Fibroblast of the aortic adventitia (primary cell): ENCODE results near the gene LIMS1. TPM values are rescaled to one million over a fixed set of nuclear protein-coding genes. Genes with fewer than 3 reads are reported as not detected.

ENCODE experiments used
- DNase-seq: peaks from one replicate; pipeline ENCODE4 v3.0.0-alpha.2; 2010; ENCODE audit warnings: low read depth
- H3K4me3 ChIP-seq: 2 replicates; pipeline ENCODE4 v1.5.1; 2011; ENCODE audit warnings: low read depth, mild to moderate bottlenecking, control low read depth, low read length, moderate library complexity
- CTCF ChIP-seq: IDR thresholded peaks from 2 replicates; pipeline ENCODE4 v1.5.1; 2011; ENCODE audit warnings: mild to moderate bottlenecking, low read length, control low read depth, inconsistent platforms; ENCODE audit not compliant: insufficient read depth
- total RNA-seq: library from RNA; depleted of rRNA; stranded (reverse); fragments of >200 nt; gene quantifications from 2 replicates; pipeline ENCODE4 v1.2.3, GENCODE V29; 2012; ENCODE audit warnings: low replicate concordance

The LIMS1 gene
- total RNA-seq, 1 donor, result 91.2 TPM

- no peak for TF ChIP-seq CTCF
- no peak overlapping the region for H3K4me3 ChIP-seq
- no peak for DNase-seq
Measured at GRCh38 chr2:108531674-108532055, 2.6 kb upstream of the LIMS1 start.

GRCh38 chr2:108534584-108535356 is 500 bp downstream of the LIMS1 start:
- no peak for TF ChIP-seq CTCF
- peak overlapping the region; percentile 80 for H3K4me3 ChIP-seq
- DNase-seq, result peak; percentile 60

- no peak for DNase-seq
- H3K4me3 ChIP-seq, result peak overlapping the region; percentile 80
- TF ChIP-seq CTCF, result no peak
Measured at GRCh38 chr2:108535357-108535631, 1.0 kb downstream of the LIMS1 start.

GRCh38 chr2:108536133-108536780 is 2.0 kb downstream of the LIMS1 start:
- no peak for TF ChIP-seq CTCF
- H3K4me3 ChIP-seq, result peak overlapping the region; percentile 80
- no peak for DNase-seq

GRCh38 chr2:108536911-108537310 is 2.6 kb downstream of the LIMS1 start:
- no peak for DNase-seq
- no peak overlapping the region for H3K4me3 ChIP-seq
- TF ChIP-seq CTCF, result no peak

GRCh38 chr2:108538000-108538625 is 3.8 kb downstream of the LIMS1 start:
- DNase-seq, result no peak
- no peak overlapping the region for H3K4me3 ChIP-seq
- TF ChIP-seq CTCF, result no peak
